ENCODE measurements around the gene EIF3K.

- TF ChIP-seq POLR2AphosphoS5 (IDR thresholded peaks at IDR 0.05; ENCODE audit: low read depth, low read length), result no peak
- TF ChIP-seq SIN3A (IDR thresholded peaks at IDR 0.05; ENCODE audit: borderline replicate concordance, insufficient read depth, low read length), result no peak
- TF ChIP-seq FOXP2 (optimal IDR thresholded peaks at IDR 0.05; ENCODE audit: borderline replicate concordance, extremely low read depth, extremely low read length, insufficient read depth), result no peak
Observed at GRCh38 chr19:38686530-38686888, 67.5 kb downstream of the EIF3K start.
